Stromal cell of bone marrow (primary cell): ENCODE measurements around the gene CBLN3.
A peak's percentile ranks its signal among the peaks of the same experiment; 100 is the strongest.
"Not testable (repeated sequence)": the region's sequence is repeated elsewhere in the genome, so short reads cannot be mapped to it uniquely, and the experiment has no call there.

ENCODE experiments used
- DNase-seq: peaks from one replicate; pipeline ENCODE4 v3.0.0-alpha.2; 2012; ENCODE audit warnings: low read depth

CBLN3 gene

GRCh38 chr14:24429395-24430142 lies at the start of gene CBLN3, which contains the start of gene KHNYN:
Gene CBLN3, minus strand, starts transcription at chr14:24429668. Its CDS starts 614 bp downstream, at chr14:24429054.
Gene KHNYN, plus strand, starts transcription at chr14:24429954. Its CDS starts 777 bp downstream, at chr14:24430731.
- DNase-seq = peak; percentile 90

- no peak for DNase-seq
Observed at GRCh38 chr14:24475261-24475660, 45.8 kb upstream of the CBLN3 start.

GRCh38 chr14:24473211-24473610 lies 43.7 kb upstream of the CBLN3 start:
- no peak for DNase-seq

DNA sequence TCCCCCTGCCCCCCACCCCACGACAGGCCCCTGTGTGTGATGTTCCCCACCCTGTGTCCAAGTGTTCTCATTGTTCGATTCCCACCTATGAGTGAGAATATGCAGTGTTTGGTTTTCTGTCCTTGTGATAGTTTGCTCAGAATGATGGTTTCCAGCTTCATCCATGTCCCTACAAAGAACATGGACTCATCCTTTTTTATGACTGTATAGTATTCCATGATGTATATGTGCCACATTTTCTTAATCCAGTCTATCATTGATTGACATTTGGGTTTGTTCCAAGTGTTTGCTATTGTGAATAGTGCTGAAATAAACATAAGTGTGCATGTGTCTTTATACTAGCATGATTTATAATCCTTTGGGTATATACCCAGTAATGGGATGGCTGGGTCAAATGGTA lies 41.0 kb upstream of the CBLN3 start:
- not testable (repeated sequence) for DNase-seq

DNA sequence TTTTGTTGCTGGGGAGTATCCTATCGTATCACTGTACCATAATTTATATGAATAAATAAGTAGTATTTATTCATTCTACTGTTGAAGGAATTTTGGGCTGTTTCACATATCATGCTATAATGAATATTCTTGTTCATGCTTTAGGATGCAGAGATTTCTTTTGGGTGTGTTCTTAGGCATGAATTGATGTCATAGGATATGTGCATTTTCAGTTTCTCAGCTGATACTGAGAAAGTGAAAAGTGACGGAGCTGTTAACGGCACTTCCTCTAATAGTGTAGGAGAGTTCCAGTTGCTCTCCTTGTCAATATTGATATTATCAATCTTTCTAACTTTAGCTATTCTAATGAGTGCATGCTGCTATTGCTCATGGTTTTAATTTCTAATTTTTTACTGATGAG lies 36.3 kb upstream of the CBLN3 start:
- DNase-seq = no peak

- DNase-seq = no peak
Observed at GRCh38 chr14:24465368-24465767, 35.9 kb upstream of the CBLN3 start.

GRCh38 chr14:24463884-24464785 lies 34.7 kb upstream of the CBLN3 start:
- DNase-seq = no peak

- no peak for DNase-seq
Observed at GRCh38 chr14:24463017-24463883, 33.8 kb upstream of the CBLN3 start.

GRCh38 chr14:24461336-24461735 lies 31.9 kb upstream of the CBLN3 start:
- DNase-seq = no peak

DNA sequence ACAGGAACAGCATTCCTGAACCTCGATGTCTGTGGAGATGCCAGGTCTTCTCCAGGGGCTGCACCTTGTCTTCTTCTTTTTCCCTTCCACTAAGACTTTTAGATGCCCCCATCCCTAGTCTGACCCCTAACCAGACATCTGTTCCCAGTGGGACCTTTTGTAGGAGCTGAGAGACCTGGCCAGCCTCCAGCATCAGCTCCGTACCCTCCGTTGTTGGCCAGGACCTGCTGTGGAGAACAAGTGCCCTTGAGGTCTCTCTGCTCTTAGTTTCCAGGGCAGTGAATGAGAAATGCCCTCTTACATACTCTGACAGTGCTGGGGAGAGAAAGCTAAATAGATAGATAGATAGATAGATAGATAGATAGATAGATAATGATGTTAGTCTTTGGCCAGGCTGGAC lies 29.9 kb upstream of the CBLN3 start:
- DNase-seq = no peak

DNA sequence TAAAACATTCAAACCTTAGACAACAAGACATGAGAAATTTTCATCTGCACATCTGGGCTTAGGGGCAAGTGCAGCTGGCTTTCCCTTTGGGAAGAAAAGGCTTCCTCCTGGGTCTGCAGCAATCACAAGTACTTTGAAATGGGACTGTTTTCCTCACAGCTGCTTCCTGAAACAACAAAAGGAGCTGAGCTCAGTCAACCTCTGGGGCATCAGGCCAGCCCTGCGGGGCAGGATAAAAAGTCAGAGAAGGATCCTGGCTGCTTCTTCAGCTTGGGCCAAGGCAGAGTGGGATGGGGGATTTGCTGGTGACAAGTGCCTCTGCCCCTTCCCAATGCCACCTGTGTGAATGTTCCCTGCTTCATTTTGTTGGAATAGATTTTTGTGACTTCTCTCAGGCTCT lies 29.3 kb upstream of the CBLN3 start:
- no peak for DNase-seq

DNA sequence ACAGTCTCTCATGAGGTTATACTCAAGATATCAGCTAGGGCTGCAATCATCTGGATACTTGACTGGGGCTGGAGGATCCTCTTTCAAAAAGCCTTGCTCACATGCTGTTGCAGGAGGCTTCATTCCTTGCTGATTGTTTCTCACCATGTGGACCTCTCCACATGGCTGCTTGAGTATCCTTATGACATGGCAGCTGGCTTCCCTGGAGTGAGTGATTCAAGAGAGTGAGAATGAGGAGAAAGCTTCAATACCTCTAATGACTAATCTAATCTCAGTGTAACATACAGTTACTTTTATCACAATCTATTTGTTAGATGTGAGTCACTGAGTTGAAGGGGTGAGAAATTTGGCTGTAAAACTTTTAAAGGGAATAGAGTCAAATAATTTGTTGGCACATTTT lies 27.5 kb upstream of the CBLN3 start:
- no peak for DNase-seq

DNA sequence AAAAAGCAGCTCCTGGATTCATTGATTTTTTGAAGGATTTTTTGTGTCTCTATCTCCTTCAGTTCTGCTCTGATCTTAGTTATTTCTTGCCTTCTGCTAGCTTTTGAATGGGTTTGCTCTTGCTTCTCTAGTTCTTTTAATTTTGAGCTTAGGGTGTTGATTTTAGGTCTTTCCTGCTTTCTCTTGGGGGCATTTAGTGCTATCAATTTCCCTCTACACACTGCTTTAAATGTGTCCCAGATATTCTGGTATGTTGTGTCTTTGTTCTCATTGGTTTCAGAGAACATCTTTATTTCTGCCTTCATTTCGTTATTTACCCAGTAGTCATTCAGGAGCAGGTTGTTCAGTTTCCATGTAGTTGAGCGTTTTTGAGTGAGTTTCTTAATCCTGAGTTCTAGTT lies 21.4 kb upstream of the CBLN3 start:
- not testable (repeated sequence) for DNase-seq

DNA sequence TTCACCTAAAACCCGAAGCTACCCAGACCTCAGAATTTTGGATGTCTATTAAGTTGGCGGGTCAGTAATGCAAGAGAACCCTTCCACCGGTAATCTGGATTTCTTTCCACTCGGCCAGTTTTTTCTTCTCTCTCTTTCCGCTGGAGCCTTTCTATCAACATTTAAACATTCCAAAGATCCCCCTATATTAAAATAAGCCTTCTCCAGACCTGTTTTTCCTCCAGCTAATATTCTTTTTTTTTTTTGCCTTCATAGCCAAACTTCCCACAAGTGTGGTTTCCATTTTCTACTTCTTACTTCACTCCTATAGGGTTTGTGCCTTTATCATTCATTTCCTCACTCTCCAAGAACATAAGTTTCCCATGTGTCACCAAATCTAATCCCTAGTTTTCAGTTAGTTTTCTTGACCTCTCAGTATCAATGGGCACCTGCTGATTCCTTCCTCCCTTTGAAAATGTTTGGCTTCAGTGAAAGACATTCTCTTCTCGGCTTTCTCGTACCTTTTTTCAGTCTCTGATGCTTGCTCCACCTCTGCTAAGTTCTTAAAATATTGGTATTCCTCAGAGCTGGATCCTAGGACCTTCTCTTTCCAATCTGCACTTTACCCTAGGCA lies 13.7 kb upstream of the CBLN3 start:
- DNase-seq = no peak

- DNase-seq = peak; percentile 99
Observed at GRCh38 chr14:24442240-24443052, 13.0 kb upstream of the CBLN3 start, which contains the start of gene SDR39U1. Gene SDR39U1, minus strand, starts transcription at chr14:24442776. Its CDS starts 7 bp downstream, at chr14:24442769.

GRCh38 chr14:24441904-24442239 lies 12.4 kb upstream of the CBLN3 start:
- no peak for DNase-seq

GRCh38 chr14:24441485-24441884 lies 12.0 kb upstream of the CBLN3 start:
- no peak for DNase-seq

GRCh38 chr14:24440606-24441399 lies 11.3 kb upstream of the CBLN3 start:
- DNase-seq = no peak

GRCh38 chr14:24439830-24440605 lies 10.6 kb upstream of the CBLN3 start:
- DNase-seq = no peak
